ENCODE results near the gene CLGN.
A peak's percentile ranks its signal among the peaks of the same experiment; 100 is the strongest.

The CLGN gene

GRCh38 chr4:140408974-140409373, 18.5 kb downstream of the CLGN start:
- no peak overlapping the region for H3K4me3 ChIP-seq (ENCODE audit: severe bottlenecking)
- H3K4me1 ChIP-seq (ENCODE audit: insufficient read depth, poor library complexity, severe bottlenecking): no peaks in the 10 kb centered on the region
- no peak for ATAC-seq (ENCODE audit: low read depth)
- no peaks in the 10 kb centered on the region for H3K27me3 ChIP-seq (ENCODE audit: insufficient read depth, poor library complexity, severe bottlenecking)
- H3K9me3 ChIP-seq (ENCODE audit: severe bottlenecking): no peaks in the 10 kb centered on the region
- H3K27ac ChIP-seq (ENCODE audit: poor library complexity, severe bottlenecking): no peak overlapping the region
- H3K36me3 ChIP-seq (ENCODE audit: low read depth): no peaks in the 10 kb centered on the region
- no peak for TF ChIP-seq CTCF (IDR thresholded peaks at IDR 0.05; ENCODE audit: poor library complexity, severe bottlenecking)
- no peak for DNase-seq (ENCODE audit: low spot score)

GRCh38 chr4:140406292-140406691, 21.2 kb downstream of the CLGN start:
- H3K4me3 ChIP-seq (ENCODE audit: severe bottlenecking): no peak overlapping the region
- no peaks in the 10 kb centered on the region for H3K4me1 ChIP-seq (ENCODE audit: insufficient read depth, poor library complexity, severe bottlenecking)
- DNase-seq (ENCODE audit: low spot score): no peak
- no peak for TF ChIP-seq CTCF (IDR thresholded peaks at IDR 0.05; ENCODE audit: poor library complexity, severe bottlenecking)
- no peak for ATAC-seq (ENCODE audit: low read depth)
- no peak overlapping the region for H3K27ac ChIP-seq (ENCODE audit: poor library complexity, severe bottlenecking)
- no peaks in the 10 kb centered on the region for H3K9me3 ChIP-seq (ENCODE audit: severe bottlenecking)
- H3K27me3 ChIP-seq (ENCODE audit: insufficient read depth, poor library complexity, severe bottlenecking): peaks cover 3% of the 10 kb centered on the region
- no peaks in the 10 kb centered on the region for H3K36me3 ChIP-seq (ENCODE audit: low read depth)

- no peak for TF ChIP-seq CTCF (IDR thresholded peaks at IDR 0.05; ENCODE audit: poor library complexity, severe bottlenecking)
- no peaks in the 10 kb centered on the region for H3K4me1 ChIP-seq (ENCODE audit: insufficient read depth, poor library complexity, severe bottlenecking)
- DNase-seq (ENCODE audit: low spot score): no peak
- H3K36me3 ChIP-seq (ENCODE audit: low read depth): no peaks in the 10 kb centered on the region
- no peak for ATAC-seq (ENCODE audit: low read depth)
- no peaks in the 10 kb centered on the region for H3K9me3 ChIP-seq (ENCODE audit: severe bottlenecking)
- peaks cover 3% of the 10 kb centered on the region for H3K27me3 ChIP-seq (ENCODE audit: insufficient read depth, poor library complexity, severe bottlenecking)
- H3K27ac ChIP-seq (ENCODE audit: poor library complexity, severe bottlenecking): no peak overlapping the region
- H3K4me3 ChIP-seq (ENCODE audit: severe bottlenecking): no peak overlapping the region
Measured at GRCh38 chr4:140400111-140400510, 27.3 kb downstream of the CLGN start.

- H3K27ac ChIP-seq (ENCODE audit: poor library complexity, severe bottlenecking): no peak overlapping the region
- no peak for ATAC-seq (ENCODE audit: low read depth)
- no peaks in the 10 kb centered on the region for H3K9me3 ChIP-seq (ENCODE audit: severe bottlenecking)
- no peaks in the 10 kb centered on the region for H3K36me3 ChIP-seq (ENCODE audit: low read depth)
- no peaks in the 10 kb centered on the region for H3K4me1 ChIP-seq (ENCODE audit: insufficient read depth, poor library complexity, severe bottlenecking)
- no peak overlapping the region for H3K4me3 ChIP-seq (ENCODE audit: severe bottlenecking)
- TF ChIP-seq CTCF (IDR thresholded peaks at IDR 0.05; ENCODE audit: poor library complexity, severe bottlenecking): peak; percentile 7
- H3K27me3 ChIP-seq (ENCODE audit: insufficient read depth, poor library complexity, severe bottlenecking): no peaks in the 10 kb centered on the region
- no peak for DNase-seq (ENCODE audit: low spot score)
Measured at GRCh38 chr4:140395668-140396067, 31.8 kb downstream of the CLGN start.

GRCh38 chr4:140388015-140388414, 39.4 kb downstream of the CLGN start:
- DNase-seq (ENCODE audit: low spot score): no peak
- Histone ChIP-seq H3K4me3 (ENCODE audit: severe bottlenecking) (no peak overlapping the region), H3K27ac (ENCODE audit: poor library complexity, severe bottlenecking) (no peak overlapping the region), H3K27me3 (ENCODE audit: insufficient read depth, poor library complexity, severe bottlenecking) (no peaks in the 10 kb centered on the region), H3K9me3 (ENCODE audit: severe bottlenecking) (no peaks in the 10 kb centered on the region), H3K36me3 (ENCODE audit: low read depth) (no peaks in the 10 kb centered on the region), H3K4me1 (ENCODE audit: insufficient read depth, poor library complexity, severe bottlenecking) (no peaks in the 10 kb centered on the region)
- no peak for ATAC-seq (ENCODE audit: low read depth)
- no peak for TF ChIP-seq CTCF (IDR thresholded peaks at IDR 0.05; ENCODE audit: poor library complexity, severe bottlenecking)

All from RWPE2 (cell line).